Anterior cingulate cortex (tissue), 58 donors: Measurements from ENCODE around the gene IRF1.

Experiments
- DNase-seq, 58 donors: peaks; one replicate each; lab custom pipeline; 2025; lab: John Stamatoyannopoulos, UW

Gene IRF1

GRCh38 chr5:132476876-132477781 lies 13.4 kb downstream of the IRF1 start:
- DNase-seq = no peak

GRCh38 chr5:132475987-132476875 lies 14.3 kb downstream of the IRF1 start:
- no peak for DNase-seq

GRCh38 chr5:132475497-132475882 lies 15.1 kb downstream of the IRF1 start:
- no peak for DNase-seq

- no peak for DNase-seq
These were observed 15.6 kb downstream of the IRF1 start for GRCh38 chr5:132474881-132475496.

GRCh38 chr5:132474131-132474723 lies 16.3 kb downstream of the IRF1 start:
- DNase-seq = no peak

- no peak for DNase-seq
These were observed 16.9 kb downstream of the IRF1 start for GRCh38 chr5:132473668-132474067.

- no peak for DNase-seq
These were observed 17.5 kb downstream of the IRF1 start for GRCh38 chr5:132473019-132473531.

GRCh38 chr5:132472431-132472830 lies 18.1 kb downstream of the IRF1 start:
- no peak for DNase-seq

- no peak for DNase-seq
These were observed 18.6 kb downstream of the IRF1 start for GRCh38 chr5:132471944-132472343.

GRCh38 chr5:132471151-132471907 lies 19.2 kb downstream of the IRF1 start:
- no peak for DNase-seq

GRCh38 chr5:132470596-132470995 lies 20.0 kb downstream of the IRF1 start:
- no peak for DNase-seq

- no peak for DNase-seq
These were observed 20.6 kb downstream of the IRF1 start for GRCh38 chr5:132470010-132470392.

- no peak for DNase-seq
These were observed 21.1 kb downstream of the IRF1 start for GRCh38 chr5:132469380-132470009.

- no peak for DNase-seq
These were observed 21.8 kb downstream of the IRF1 start for GRCh38 chr5:132468656-132469379.

GRCh38 chr5:132467287-132467984 lies 23.1 kb downstream of the IRF1 start:
- DNase-seq = no peak

- DNase-seq = peak in 4 of 58 donors; percentile 10 to 34 (median 14)
These were observed 23.9 kb downstream of the IRF1 start for GRCh38 chr5:132466433-132467286.
